ENCODE data around the gene AUH. TPM values are rescaled to one million over a fixed set of nuclear protein-coding genes. Genes with fewer than 3 reads are reported as not detected.
"Not testable (repeated sequence)": the region's sequence is repeated elsewhere in the genome, so short reads cannot be mapped to it uniquely, and the experiment has no call there.

Gene AUH
- total and polyA plus RNA-seq, 2 experiments from 2014 or later = 9.9 to 18.3 TPM

DNA sequence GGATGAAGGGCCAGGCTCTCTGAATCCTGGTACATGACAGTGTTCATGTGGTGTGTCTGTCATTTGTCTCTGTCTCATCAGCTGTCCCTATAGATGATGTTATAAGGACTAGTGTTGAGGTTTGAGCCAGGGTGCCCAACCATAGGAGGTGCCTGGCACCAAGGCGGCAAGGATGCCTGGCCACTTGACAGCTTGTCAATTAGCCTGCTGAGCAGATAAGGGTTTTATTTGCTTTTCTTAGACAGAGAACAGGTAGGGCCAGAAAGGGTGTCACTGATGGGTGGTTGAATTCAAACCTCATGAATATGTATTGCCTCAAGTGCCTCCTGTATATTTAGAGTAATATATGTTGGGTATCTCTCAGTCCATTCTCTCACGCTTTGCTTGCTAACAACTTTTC, 30.1 kb upstream of the AUH start:
- Histone ChIP-seq H3K27ac (peak overlapping the region; percentile 2; the same call in 1 of the 2 replicates), H3K36me3 (ENCODE audit: low read depth) (no peaks in the 10 kb centered on the region), H2AFZ (no peak overlapping the region; the same call in 1 of the 2 replicates), H3K4me3 (no peak overlapping the region), H3K4me1 (ENCODE audit: insufficient read depth) (peaks cover 32% of the 10 kb centered on the region), H3F3A (ENCODE audit: insufficient read depth) (peaks cover 42% of the 10 kb centered on the region), H3K4me2 (ENCODE audit: unreplicated experiment) (peak overlapping the region; percentile 42), H3K9me3 (ENCODE audit: low read depth) (no peaks in the 10 kb centered on the region), H4K20me1 (ENCODE audit: insufficient read depth) (no peaks in the 10 kb centered on the region), H3K27me3 (replicated peaks; ENCODE audit: insufficient read depth) (no peaks in the 10 kb centered on the region), H3K9me2 (ENCODE audit: insufficient read depth) (no peaks in the 10 kb centered on the region), H3K9ac (no peak overlapping the region), H3K79me2 (ENCODE audit: insufficient read depth) (no peaks in the 10 kb centered on the region)
- in situ Hi-C loops (cut with MboI) = no loop called here
- TF ChIP-seq EZH2 (IDR thresholded peaks at IDR 0.05; ENCODE audit: insufficient read depth, poor library complexity, severe bottlenecking) (no peak), EZH2phosphoT487 (IDR thresholded peaks at IDR 0.05; ENCODE audit: insufficient read depth, low read depth) (no peak)
- 82 to 93% methylated on average over 2 of the region's 2 CpGs for WGBS, 2 experiments (ENCODE audit: low coverage in 1 of 2, low lambda C conversion rate in 2 of 2, missing lambda C conversion rate in 2 of 2)
- DNase-seq = no peak

GRCh38 chr9:91391412-91391811, 29.7 kb upstream of the AUH start:
- Histone ChIP-seq H3K9me2 (ENCODE audit: insufficient read depth) (no peaks in the 10 kb centered on the region), H3K9ac (no peak overlapping the region), H3F3A (ENCODE audit: insufficient read depth) (peaks cover 38% of the 10 kb centered on the region), H3K27me3 (replicated peaks; ENCODE audit: insufficient read depth) (no peaks in the 10 kb centered on the region), H3K79me2 (ENCODE audit: insufficient read depth) (no peaks in the 10 kb centered on the region), H3K9me3 (ENCODE audit: low read depth) (no peaks in the 10 kb centered on the region), H2AFZ (peak overlapping the region; percentile 44), H3K4me1 (ENCODE audit: insufficient read depth) (peaks cover 28% of the 10 kb centered on the region), H3K36me3 (ENCODE audit: low read depth) (no peaks in the 10 kb centered on the region), H3K4me2 (ENCODE audit: unreplicated experiment) (peak overlapping the region; percentile 42), H3K4me3 (0 out of 2 replicates have a peak overlapping the region, but pooled peaks have one; percentile 4), H3K27ac (peak overlapping the region; percentile 2; the same call in 1 of the 2 replicates), H4K20me1 (ENCODE audit: insufficient read depth) (no peaks in the 10 kb centered on the region)
- 2 to 3% methylated on average over 5 of the region's 5 CpGs for WGBS, 2 experiments (ENCODE audit: low coverage in 1 of 2, low lambda C conversion rate in 2 of 2, missing lambda C conversion rate in 2 of 2)
- TF ChIP-seq EZH2phosphoT487 (IDR thresholded peaks at IDR 0.05; ENCODE audit: insufficient read depth, low read depth) (no peak), EZH2 (IDR thresholded peaks at IDR 0.05; ENCODE audit: insufficient read depth, poor library complexity, severe bottlenecking) (no peak)
- peak; percentile 65 for DNase-seq
- in situ Hi-C loops (cut with MboI) = no loop called here

- in situ Hi-C loops (cut with MboI); DNase-seq: not testable (repeated sequence)
These were observed 28.0 kb upstream of the AUH start for GRCh38 chr9:91389686-91390085.

DNA sequence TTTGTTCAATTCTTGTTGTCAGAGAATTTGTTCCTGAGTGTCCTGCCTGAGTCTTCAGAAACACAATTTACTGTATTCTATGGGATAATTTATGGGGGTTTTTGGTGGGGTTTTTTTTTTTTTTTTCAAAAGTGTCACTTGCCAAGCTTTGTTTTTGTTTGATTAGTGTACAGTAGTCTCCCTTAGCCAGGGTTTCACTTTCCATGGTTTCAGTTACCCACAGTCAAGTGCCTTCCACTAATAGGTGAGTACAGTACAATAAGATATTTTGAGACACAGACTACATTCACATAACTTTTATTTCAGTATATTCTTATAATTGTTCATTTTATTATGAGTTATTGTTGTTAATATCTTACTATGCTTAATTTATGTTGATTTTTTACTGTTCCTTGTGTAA, 25.0 kb upstream of the AUH start:
- H3K9ac ChIP-seq = no peak overlapping the region
- TF ChIP-seq EZH2 (IDR thresholded peaks at IDR 0.05; ENCODE audit: insufficient read depth, poor library complexity, severe bottlenecking) (no peak), EZH2phosphoT487 (IDR thresholded peaks at IDR 0.05; ENCODE audit: insufficient read depth, low read depth) (no peak)
- no peaks in the 10 kb centered on the region for H3K9me2 ChIP-seq (ENCODE audit: insufficient read depth)
- no peak for DNase-seq
- peaks cover 13% of the 10 kb centered on the region; the same call in 1 of the 2 replicates for H3F3A ChIP-seq (ENCODE audit: insufficient read depth)
- no peaks in the 10 kb centered on the region for H3K27me3 ChIP-seq (replicated peaks; ENCODE audit: insufficient read depth)
- H3K4me3 ChIP-seq = no peak overlapping the region
- no peaks in the 10 kb centered on the region for H4K20me1 ChIP-seq (ENCODE audit: insufficient read depth)
- in situ Hi-C loops (cut with MboI) = no loop called here
- H3K36me3 ChIP-seq (ENCODE audit: low read depth) = no peaks in the 10 kb centered on the region
- no peaks in the 10 kb centered on the region for H3K79me2 ChIP-seq (ENCODE audit: insufficient read depth)
- no peak overlapping the region for H3K27ac ChIP-seq
- H3K4me1 ChIP-seq (ENCODE audit: insufficient read depth) = peaks cover 10% of the 10 kb centered on the region
- H3K4me2 ChIP-seq (ENCODE audit: unreplicated experiment) = no peak overlapping the region
- H2AFZ ChIP-seq = no peak overlapping the region
- no peaks in the 10 kb centered on the region for H3K9me3 ChIP-seq (ENCODE audit: low read depth)

More at GRCh38 chr9:91389686-91390085, 28.0 kb upstream of the AUH start:
- peaks cover 21% of the 10 kb centered on the region; the same call in 1 of the 2 replicates for H3F3A ChIP-seq (ENCODE audit: insufficient read depth)
- not testable (repeated sequence) for H3K79me2 ChIP-seq (ENCODE audit: insufficient read depth); H3K9me3 ChIP-seq (ENCODE audit: low read depth); H3K4me3 ChIP-seq; H2AFZ ChIP-seq; H3K27me3 ChIP-seq (replicated peaks; ENCODE audit: insufficient read depth); H4K20me1 ChIP-seq (ENCODE audit: insufficient read depth); H3K9me2 ChIP-seq (ENCODE audit: insufficient read depth); H3K36me3 ChIP-seq (ENCODE audit: low read depth); H3K9ac ChIP-seq; H3K4me2 ChIP-seq (ENCODE audit: unreplicated experiment); H3K27ac ChIP-seq
- H3K4me1 ChIP-seq (ENCODE audit: insufficient read depth) = peaks cover 11% of the 10 kb centered on the region
- 86 to 93% methylated on average over 4 of the region's 4 CpGs for WGBS, 2 experiments (ENCODE audit: low coverage in 1 of 2, low lambda C conversion rate in 2 of 2, missing lambda C conversion rate in 2 of 2)

DNA sequence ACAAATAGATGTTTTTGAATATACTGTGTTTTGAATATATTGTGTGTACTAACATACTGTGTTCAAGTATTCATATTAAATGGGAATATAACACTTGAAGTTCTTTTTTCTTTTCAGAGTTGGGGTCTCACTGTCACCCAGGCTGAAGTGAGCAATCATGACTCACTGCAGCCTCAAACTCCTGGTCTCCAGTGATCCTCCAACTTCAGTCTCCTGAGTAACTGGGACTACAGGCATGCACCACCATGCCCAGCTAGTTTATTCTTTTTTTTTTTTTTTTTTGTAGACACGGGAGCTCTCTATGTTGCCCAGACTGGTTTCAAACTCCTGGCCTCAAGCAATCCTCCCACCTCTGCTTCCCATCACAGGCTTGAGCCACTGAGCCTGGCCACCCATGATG, 23.2 kb upstream of the AUH start:
- TF ChIP-seq EZH2 (IDR thresholded peaks at IDR 0.05; ENCODE audit: insufficient read depth, poor library complexity, severe bottlenecking) (no peak), EZH2phosphoT487 (IDR thresholded peaks at IDR 0.05; ENCODE audit: insufficient read depth, low read depth) (no peak)
- in situ Hi-C loops (cut with MboI) = no loop called here
- H3K27ac ChIP-seq = no peak overlapping the region
- H2AFZ ChIP-seq = no peak overlapping the region
- no peak overlapping the region for H3K4me2 ChIP-seq (ENCODE audit: unreplicated experiment)
- no peaks in the 10 kb centered on the region for H3K27me3 ChIP-seq (replicated peaks; ENCODE audit: insufficient read depth)
- H3K4me1 ChIP-seq (ENCODE audit: insufficient read depth) = no peaks in the 10 kb centered on the region
- no peaks in the 10 kb centered on the region for H3K9me2 ChIP-seq (ENCODE audit: insufficient read depth)
- H3K79me2 ChIP-seq (ENCODE audit: insufficient read depth) = no peaks in the 10 kb centered on the region
- H4K20me1 ChIP-seq (ENCODE audit: insufficient read depth) = no peaks in the 10 kb centered on the region
- no peak for DNase-seq
- WGBS, 2 experiments (ENCODE audit: low coverage in 1 of 2, low lambda C conversion rate in 2 of 2, missing lambda C conversion rate in 2 of 2) = 67 to 87% methylated on average over 1 of the region's 1 CpG
- H3K9ac ChIP-seq = no peak overlapping the region
- no peak overlapping the region for H3K4me3 ChIP-seq
- no peaks in the 10 kb centered on the region for H3K36me3 ChIP-seq (ENCODE audit: low read depth)
- no peaks in the 10 kb centered on the region for H3F3A ChIP-seq (ENCODE audit: insufficient read depth)
- no peaks in the 10 kb centered on the region for H3K9me3 ChIP-seq (ENCODE audit: low read depth)
